SU-DHL-6 (cell line): ENCODE data around the gene GINS2.

Experiments
- H2AFZ ChIP-seq: fragments of 200-600 bp; sonication (generic); 2 replicates; pipeline ENCODE4 v1.6.1; 2014; ENCODE audit warnings: low read depth, mild to moderate bottlenecking, moderate library complexity, mixed read lengths, antibody characterized with exemption, low read length; ENCODE audit not compliant: severe bottlenecking
- H3F3A ChIP-seq: fragments of 200-600 bp; shearing (Covaris generic); 2 replicates; pipeline ENCODE4 v1.6.0; 2016; ENCODE audit warnings: antibody characterized with exemption, mild to moderate bottlenecking; ENCODE audit not compliant: insufficient read depth
- H3K27ac ChIP-seq: fragments of 200-600 bp; sonication (generic); 2 replicates; pipeline ENCODE4 v1.5.1; 2016; ENCODE audit warnings: low read depth, mild to moderate bottlenecking, low read length, moderate library complexity, mixed read lengths
- H3K27me3 ChIP-seq: fragments of 200-600 bp; sonication (generic), shearing (Covaris generic); 2 replicates; pipeline ENCODE4 v1.6.0; 2014; ENCODE audit warnings: mild to moderate bottlenecking, low read length
- H3K36me3 ChIP-seq: fragments of 200-600 bp; sonication (generic); 2 replicates; pipeline ENCODE4 v1.6.1; 2014; ENCODE audit warnings: mild to moderate bottlenecking, low read length, mixed read lengths
- H3K4me2 ChIP-seq: fragments of 300-600, 200-600 bp; shearing (Covaris generic), sonication (generic); 2 replicates; pipeline ENCODE4 v1.6.0; 2014; ENCODE audit warnings: low read length, low read depth, mild to moderate bottlenecking; ENCODE audit not compliant: poor library complexity, severe bottlenecking
- H3K4me3 ChIP-seq: fragments of 200-600 bp; sonication (generic); 2 replicates; pipeline ENCODE4 v1.5.1; 2014; ENCODE audit warnings: antibody characterized with exemption, low read length, mild to moderate bottlenecking, mixed read lengths; ENCODE audit not compliant: insufficient read depth, poor library complexity, severe bottlenecking
- H3K79me2 ChIP-seq: fragments of 200-600 bp; sonication (generic); 2 replicates; pipeline ENCODE4 v1.6.1; 2014; ENCODE audit warnings: mild to moderate bottlenecking, low read length, moderate library complexity; ENCODE audit not compliant: insufficient read depth
- H3K9ac ChIP-seq: fragments of 200-600 bp; sonication (generic); 2 replicates; pipeline ENCODE4 v1.7.0; 2014; ENCODE audit warnings: mild to moderate bottlenecking, low read length
- H3K9me2 ChIP-seq: fragments of 200-600 bp; sonication (generic); replicated peaks from 2 replicates; pipeline ENCODE4 v1.6.1; 2014; ENCODE audit warnings: low read length; ENCODE audit not compliant: insufficient read depth
- H3K9me3 ChIP-seq: fragments of 200-600 bp; sonication (generic); 2 replicates; pipeline ENCODE4 v1.6.1; 2014; ENCODE audit warnings: low read length, mixed read lengths; ENCODE audit not compliant: insufficient read depth
- H4K20me1 ChIP-seq: fragments of 200-600 bp; sonication (generic); 2 replicates; pipeline ENCODE4 v1.6.1; 2014; ENCODE audit warnings: low read depth, mild to moderate bottlenecking, antibody characterized with exemption, low read length, moderate library complexity, mixed read lengths
- EZH2phosphoT487 ChIP-seq: fragments of 200-600 bp; sonication (generic), shearing (Covaris generic); conservative IDR thresholded peaks from 2 replicates; pipeline ENCODE4 v1.6.1; 2018; ENCODE audit warnings: mild to moderate bottlenecking, antibody characterized with exemption, low read length, moderate library complexity, mixed read lengths
- TF ChIP-seq, protein P1 (sequence below): fragments of 200-600 bp; sonication (generic); IDR thresholded peaks from one replicate; pipeline ENCODE4 v1.5.1; 2017; ENCODE audit warnings: antibody characterized with exemption, mild to moderate bottlenecking, low read length, moderate library complexity; ENCODE audit not compliant: insufficient read depth, poor library complexity, severe bottlenecking

The GINS2 gene

DNA sequence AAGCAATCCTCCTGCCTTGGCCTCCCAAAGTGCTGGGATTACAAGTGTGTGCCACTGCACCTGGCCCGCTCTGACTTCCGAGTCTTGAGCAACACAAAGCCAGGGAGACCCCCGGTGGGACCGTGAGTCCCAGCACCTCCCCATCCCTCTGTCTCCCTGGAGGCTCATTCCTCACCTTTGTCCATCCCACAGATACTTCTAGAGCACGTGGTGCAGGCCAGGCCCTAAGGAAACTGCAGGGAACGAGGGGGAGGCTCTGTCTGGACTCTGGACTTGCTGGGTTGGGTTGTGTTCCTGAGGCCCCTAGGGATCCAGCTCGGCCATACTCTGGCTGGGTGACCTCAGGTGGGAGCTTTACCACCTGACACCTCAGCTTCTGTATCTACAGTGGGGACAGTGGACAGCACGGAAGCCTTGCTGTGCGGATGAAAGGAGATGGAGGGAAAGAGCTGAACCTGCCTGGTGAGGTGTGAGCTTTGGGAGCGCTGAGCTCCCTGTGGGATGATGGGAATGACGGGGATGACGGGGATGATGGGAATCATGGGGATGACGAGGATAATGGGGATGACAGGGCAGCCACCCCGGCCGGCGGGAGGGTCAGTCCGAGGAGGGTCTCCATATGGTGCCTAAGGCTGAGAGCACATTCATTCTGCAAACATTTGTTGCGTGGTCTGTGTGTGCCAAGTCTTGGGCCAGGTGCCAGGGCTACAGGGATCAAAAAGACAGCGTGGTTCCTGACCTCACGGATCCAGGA is 35.5 kb upstream of the GINS2 start:
- no peaks in the 10 kb centered on the region; the same call in 1 of the 2 replicates for H4K20me1 ChIP-seq
- H3K4me2 ChIP-seq, result no peak overlapping the region
- no peaks in the 10 kb centered on the region for H3K79me2 ChIP-seq
- no peaks in the 10 kb centered on the region for H3F3A ChIP-seq
- no peak overlapping the region for H3K27ac ChIP-seq
- no peak overlapping the region for H3K4me3 ChIP-seq
- no peak overlapping the region for H2AFZ ChIP-seq
- no peak overlapping the region for H3K9ac ChIP-seq
- H3K9me2 ChIP-seq, result no peaks in the 10 kb centered on the region
- no peaks in the 10 kb centered on the region for H3K9me3 ChIP-seq
- TF ChIP-seq, protein P1, sequence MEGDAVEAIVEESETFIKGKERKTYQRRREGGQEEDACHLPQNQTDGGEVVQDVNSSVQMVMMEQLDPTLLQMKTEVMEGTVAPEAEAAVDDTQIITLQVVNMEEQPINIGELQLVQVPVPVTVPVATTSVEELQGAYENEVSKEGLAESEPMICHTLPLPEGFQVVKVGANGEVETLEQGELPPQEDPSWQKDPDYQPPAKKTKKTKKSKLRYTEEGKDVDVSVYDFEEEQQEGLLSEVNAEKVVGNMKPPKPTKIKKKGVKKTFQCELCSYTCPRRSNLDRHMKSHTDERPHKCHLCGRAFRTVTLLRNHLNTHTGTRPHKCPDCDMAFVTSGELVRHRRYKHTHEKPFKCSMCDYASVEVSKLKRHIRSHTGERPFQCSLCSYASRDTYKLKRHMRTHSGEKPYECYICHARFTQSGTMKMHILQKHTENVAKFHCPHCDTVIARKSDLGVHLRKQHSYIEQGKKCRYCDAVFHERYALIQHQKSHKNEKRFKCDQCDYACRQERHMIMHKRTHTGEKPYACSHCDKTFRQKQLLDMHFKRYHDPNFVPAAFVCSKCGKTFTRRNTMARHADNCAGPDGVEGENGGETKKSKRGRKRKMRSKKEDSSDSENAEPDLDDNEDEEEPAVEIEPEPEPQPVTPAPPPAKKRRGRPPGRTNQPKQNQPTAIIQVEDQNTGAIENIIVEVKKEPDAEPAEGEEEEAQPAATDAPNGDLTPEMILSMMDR, result no peak
- no peaks in the 10 kb centered on the region for H3K27me3 ChIP-seq
- H3K36me3 ChIP-seq, result no peaks in the 10 kb centered on the region

DNA sequence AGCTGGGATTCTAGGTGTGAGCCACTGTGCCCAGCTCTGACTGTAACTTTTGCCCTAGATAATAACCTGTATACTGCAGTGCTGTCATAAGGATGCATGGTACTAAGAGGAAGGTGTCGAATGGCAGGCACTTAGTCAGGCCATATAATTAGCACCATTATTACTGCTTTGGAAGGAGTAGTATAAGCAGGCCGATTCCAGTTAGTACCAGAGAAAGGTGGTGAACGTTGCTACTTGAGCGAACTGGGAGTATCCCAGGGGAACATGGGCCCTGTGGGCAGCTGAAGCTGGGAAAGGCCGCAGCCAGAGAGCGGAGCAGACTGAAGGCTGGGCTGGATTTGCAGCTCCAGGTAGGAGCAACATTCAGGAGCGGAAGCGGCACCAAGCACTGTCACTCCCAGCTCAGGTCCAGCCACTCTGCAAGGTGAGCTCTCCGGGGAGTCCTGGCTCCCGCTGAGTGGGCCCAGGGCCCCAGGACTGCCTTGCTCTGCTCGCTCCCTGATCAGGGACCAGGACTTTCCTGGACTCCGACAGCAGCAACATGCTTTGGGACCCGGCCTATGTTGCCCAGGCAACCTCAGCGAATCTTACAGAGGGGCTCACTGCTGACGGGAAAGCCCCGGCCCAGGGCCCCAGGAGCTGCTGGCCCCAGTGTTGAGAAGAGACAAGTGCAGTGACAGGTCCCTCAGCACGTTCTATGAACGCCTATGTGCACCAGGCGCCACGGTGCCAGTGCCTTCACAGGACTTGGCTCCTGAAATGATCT is 33.6 kb upstream of the GINS2 start:
- Histone ChIP-seq H4K20me1 (no peaks in the 10 kb centered on the region; the same call in 1 of the 2 replicates), H3K36me3 (no peaks in the 10 kb centered on the region), H3F3A (no peaks in the 10 kb centered on the region), H3K4me3 (no peak overlapping the region), H3K79me2 (no peaks in the 10 kb centered on the region), H3K27ac (no peak overlapping the region), H3K9ac (no peak overlapping the region), H3K9me3 (no peaks in the 10 kb centered on the region), H3K27me3 (no peaks in the 10 kb centered on the region), H3K4me2 (no peak overlapping the region), H3K9me2 (no peaks in the 10 kb centered on the region), H2AFZ (no peak overlapping the region)
- TF ChIP-seq EZH2phosphoT487, result no peak
- TF ChIP-seq, protein P1, result no peak

DNA sequence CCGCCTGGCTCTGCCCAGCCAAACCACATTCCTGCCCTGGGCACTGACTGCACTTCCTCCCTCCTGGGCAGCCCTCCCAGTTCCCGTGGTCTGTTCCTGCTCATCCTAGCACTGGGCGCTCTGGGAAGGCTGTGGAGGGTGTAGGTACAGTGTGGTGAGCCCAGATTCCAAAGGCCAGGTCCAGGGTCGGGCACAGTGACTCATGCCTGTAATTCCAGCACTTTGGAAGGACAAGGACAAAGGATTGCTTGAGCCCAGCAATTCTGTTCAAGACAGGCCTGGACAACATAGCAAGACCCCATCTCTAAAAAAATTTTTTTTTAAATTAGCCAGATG is 31.5 kb upstream of the GINS2 start:
- Histone ChIP-seq H3K27ac (no peak overlapping the region), H3K4me3 (no peak overlapping the region), H3F3A (no peaks in the 10 kb centered on the region), H4K20me1 (no peaks in the 10 kb centered on the region), H3K36me3 (no peaks in the 10 kb centered on the region), H3K79me2 (no peaks in the 10 kb centered on the region), H3K9ac (no peak overlapping the region), H3K9me2 (no peaks in the 10 kb centered on the region), H3K9me3 (no peaks in the 10 kb centered on the region), H2AFZ (no peak overlapping the region), H3K4me2 (no peak overlapping the region), H3K27me3 (no peaks in the 10 kb centered on the region)
- TF ChIP-seq EZH2phosphoT487, result no peak
- TF ChIP-seq, protein P1, result no peak
